SK-N-SH treated with all-trans-retinoic acid at 6 μM for 48 hours (cell line): ENCODE measurements around the gene YPEL2.

Source experiments
- ATAC-seq: fragments of 200-7000 bp; cut with Tn5 transposase; 3 replicates; pipeline ENCODE4 v1.9.1; 2020; ENCODE audit warnings: mild to moderate bottlenecking, moderate library complexity
- ARNTL ChIP-seq: fragments of 450-650 bp; formaldehyde crosslinking; IDR thresholded peaks from 2 replicates; pipeline ENCODE4 v1.5.0; 2020; ENCODE audit warnings: low read depth, mild to moderate bottlenecking, moderate library complexity, borderline replicate concordance
- BACH2 ChIP-seq: fragments of 250-450 bp; sonication (Bioruptor Pico); IDR thresholded peaks from 2 replicates; pipeline ENCODE4 v1.9.0; 2021; ENCODE audit warnings: mild to moderate bottlenecking, borderline replicate concordance
- ESRRG ChIP-seq: fragments of 250-450 bp; sonication (Bioruptor Pico); IDR thresholded peaks from 2 replicates; pipeline ENCODE4 v1.6.1; 2021; ENCODE audit warnings: mild to moderate bottlenecking
- GLIS3 ChIP-seq: fragments of 250-450 bp; sonication (Bioruptor Pico); IDR thresholded peaks from 2 replicates; pipeline ENCODE4 v1.5.0; 2020; ENCODE audit warnings: mild to moderate bottlenecking, moderate library complexity
- ISL1 ChIP-seq: fragments of 250-450 bp; sonication (Bioruptor Pico); IDR thresholded peaks from 2 replicates; pipeline ENCODE4 v2.1.2; 2022; ENCODE audit warnings: mild to moderate bottlenecking, moderate library complexity
- OSR1 ChIP-seq: fragments of 250-450 bp; sonication (Bioruptor Pico); IDR thresholded peaks from 2 replicates; pipeline ENCODE4 v1.8.0; 2022; ENCODE audit warnings: moderate library complexity, mild to moderate bottlenecking, inconsistent platforms
- PATZ1 ChIP-seq: fragments of 250-450 bp; sonication (Bioruptor Pico); IDR thresholded peaks from 2 replicates; pipeline ENCODE4 v1.8.0; 2020; ENCODE audit warnings: mild to moderate bottlenecking, moderate library complexity, borderline replicate concordance
- PPARA ChIP-seq: fragments of 250-450 bp; sonication (Bioruptor Pico); IDR thresholded peaks from 2 replicates; pipeline ENCODE4 v1.5.0; 2020; ENCODE audit warnings: mild to moderate bottlenecking, borderline replicate concordance
- RARB ChIP-seq: fragments of 250-450 bp; sonication (Bioruptor Pico); IDR thresholded peaks from 2 replicates; pipeline ENCODE4 v1.8.0; 2021; ENCODE audit warnings: mild to moderate bottlenecking, moderate library complexity
- SNAI2 ChIP-seq: fragments of 250-450 bp; sonication (Bioruptor Pico); IDR thresholded peaks from 2 replicates; pipeline ENCODE4 v1.5.0; 2020; ENCODE audit warnings: mild to moderate bottlenecking, moderate library complexity
- TCF4 ChIP-seq: fragments of 250-450 bp; sonication (Bioruptor Pico); IDR thresholded peaks from 2 replicates; pipeline ENCODE4 v1.8.0; 2021; ENCODE audit warnings: mild to moderate bottlenecking, moderate library complexity, borderline replicate concordance
- TOX ChIP-seq: fragments of 250-450 bp; sonication (Bioruptor Pico); IDR thresholded peaks from 2 replicates; pipeline ENCODE4 v1.8.0; 2021; ENCODE audit warnings: mild to moderate bottlenecking, moderate library complexity, borderline replicate concordance
- ZFP3 ChIP-seq: fragments of 250-450 bp; sonication (Bioruptor Pico); IDR thresholded peaks from 2 replicates; pipeline ENCODE4 v1.5.0; 2020; ENCODE audit warnings: mild to moderate bottlenecking, moderate library complexity
- ZFP30 ChIP-seq: fragments of 450-650 bp; formaldehyde crosslinking; IDR thresholded peaks from 2 replicates; pipeline ENCODE4 v1.5.0; 2022; ENCODE audit warnings: mild to moderate bottlenecking, moderate library complexity
- ZNF565 ChIP-seq: fragments of 450-650 bp; formaldehyde crosslinking; conservative IDR thresholded peaks from 2 replicates; pipeline ENCODE4 v1.5.0; 2020; ENCODE audit warnings: low read depth, mild to moderate bottlenecking, moderate library complexity
- ZNF70 ChIP-seq: fragments of 450-650 bp; formaldehyde crosslinking; IDR thresholded peaks from 2 replicates; pipeline ENCODE4 v1.5.0; 2020; ENCODE audit warnings: mild to moderate bottlenecking, moderate library complexity
- ZNF8 ChIP-seq: fragments of 450-650 bp; formaldehyde crosslinking; IDR thresholded peaks from 2 replicates; pipeline ENCODE4 v1.5.0; 2020; ENCODE audit warnings: mild to moderate bottlenecking, moderate library complexity
- TF ChIP-seq, protein P1 (sequence below): fragments of 250-450 bp; sonication (Bioruptor Pico); IDR thresholded peaks from 2 replicates; pipeline ENCODE4 v1.5.1; 2021; ENCODE audit warnings: mild to moderate bottlenecking, moderate library complexity
- TF ChIP-seq, protein P2 (sequence below): fragments of 250-450 bp; sonication (Bioruptor Pico); IDR thresholded peaks from 2 replicates; pipeline ENCODE4 v1.5.1; 2020; ENCODE audit warnings: low read depth, mild to moderate bottlenecking, moderate library complexity
- TF ChIP-seq, protein P3 (sequence below): fragments of 250-450 bp; sonication (Bioruptor Pico); IDR thresholded peaks from 2 replicates; pipeline ENCODE4 v1.8.0; 2021; ENCODE audit warnings: low read depth, mild to moderate bottlenecking, moderate library complexity, borderline replicate concordance
- TF ChIP-seq, protein P4 (sequence below): fragments of 250-450 bp; sonication (Bioruptor Pico); IDR thresholded peaks from 2 replicates; pipeline ENCODE4 v1.5.0; 2020; ENCODE audit warnings: mild to moderate bottlenecking, moderate library complexity

YPEL2 gene

GRCh38 chr17:59331929-59332748 lies 684 bp downstream of the YPEL2 start:
- ATAC-seq, result no peak; the same call in 2 of the 3 replicates
- TF ChIP-seq GLIS3 (CRISPR knock-in tag) (no peak), PATZ1 (CRISPR knock-in tag) (0 out of 2 replicates have a peak, but pooled peaks have one; percentile 22), ZNF70 (no peak), ISL1 (CRISPR knock-in tag) (no peak)

DNA sequence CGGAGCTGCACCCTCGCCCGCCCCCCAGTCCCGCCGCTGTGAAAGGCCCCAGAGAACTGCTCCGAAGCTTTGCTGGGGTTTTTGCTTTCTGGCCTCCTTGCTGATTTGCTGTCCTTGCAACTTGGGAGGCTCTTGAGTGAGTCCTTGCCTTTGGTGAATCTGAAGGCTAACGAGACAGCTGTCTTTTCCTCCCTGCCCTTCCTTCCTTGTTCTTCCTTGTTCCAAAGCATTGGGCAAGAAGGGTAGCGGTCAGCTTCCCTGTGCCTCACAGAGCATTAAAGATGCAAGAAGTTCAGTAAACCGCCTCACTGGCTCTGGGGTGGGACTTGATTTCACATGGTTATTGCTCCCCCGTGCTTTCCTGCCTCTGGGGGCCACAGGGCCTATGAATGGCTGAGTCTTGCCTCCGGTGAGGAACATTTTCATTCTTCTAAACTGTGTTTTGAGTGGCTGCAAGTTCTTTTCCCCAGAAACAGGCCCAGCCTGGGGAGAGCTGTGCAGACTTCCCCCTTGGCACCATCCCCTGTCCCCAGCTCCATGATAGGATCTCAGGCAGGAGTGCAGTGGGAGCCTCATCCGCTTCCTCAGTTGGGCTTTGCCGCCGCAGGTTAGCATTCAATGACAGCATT lies 1.4 kb downstream of the YPEL2 start:
- no peak for ATAC-seq
- TF ChIP-seq BACH2 (CRISPR knock-in tag) (no peak), ESRRG (no peak), ZNF565 (CRISPR knock-in tag) (no peak), ISL1 (CRISPR knock-in tag) (no peak), TCF4 (no peak), TOX (CRISPR knock-in tag) (no peak), ZNF8 (CRISPR knock-in tag) (no peak), ZFP3 (CRISPR knock-in tag) (no peak), OSR1 (CRISPR knock-in tag) (no peak), SNAI2 (CRISPR knock-in tag) (no peak), ZFP30 (no peak), GLIS3 (CRISPR knock-in tag) (no peak), ARNTL (no peak), RARB (CRISPR knock-in tag) (no peak), PPARA (CRISPR knock-in tag) (no peak)
- TF ChIP-seq, protein P1, sequence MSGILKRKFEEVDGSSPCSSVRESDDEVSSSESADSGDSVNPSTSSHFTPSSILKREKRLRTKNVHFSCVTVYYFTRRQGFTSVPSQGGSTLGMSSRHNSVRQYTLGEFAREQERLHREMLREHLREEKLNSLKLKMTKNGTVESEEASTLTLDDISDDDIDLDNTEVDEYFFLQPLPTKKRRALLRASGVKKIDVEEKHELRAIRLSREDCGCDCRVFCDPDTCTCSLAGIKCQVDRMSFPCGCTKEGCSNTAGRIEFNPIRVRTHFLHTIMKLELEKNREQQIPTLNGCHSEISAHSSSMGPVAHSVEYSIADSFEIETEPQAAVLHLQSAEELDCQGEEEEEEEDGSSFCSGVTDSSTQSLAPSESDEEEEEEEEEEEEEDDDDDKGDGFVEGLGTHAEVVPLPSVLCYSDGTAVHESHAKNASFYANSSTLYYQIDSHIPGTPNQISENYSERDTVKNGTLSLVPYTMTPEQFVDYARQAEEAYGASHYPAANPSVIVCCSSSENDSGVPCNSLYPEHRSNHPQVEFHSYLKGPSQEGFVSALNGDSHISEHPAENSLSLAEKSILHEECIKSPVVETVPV (CRISPR knock-in tag), result no peak
- TF ChIP-seq, protein P2, sequence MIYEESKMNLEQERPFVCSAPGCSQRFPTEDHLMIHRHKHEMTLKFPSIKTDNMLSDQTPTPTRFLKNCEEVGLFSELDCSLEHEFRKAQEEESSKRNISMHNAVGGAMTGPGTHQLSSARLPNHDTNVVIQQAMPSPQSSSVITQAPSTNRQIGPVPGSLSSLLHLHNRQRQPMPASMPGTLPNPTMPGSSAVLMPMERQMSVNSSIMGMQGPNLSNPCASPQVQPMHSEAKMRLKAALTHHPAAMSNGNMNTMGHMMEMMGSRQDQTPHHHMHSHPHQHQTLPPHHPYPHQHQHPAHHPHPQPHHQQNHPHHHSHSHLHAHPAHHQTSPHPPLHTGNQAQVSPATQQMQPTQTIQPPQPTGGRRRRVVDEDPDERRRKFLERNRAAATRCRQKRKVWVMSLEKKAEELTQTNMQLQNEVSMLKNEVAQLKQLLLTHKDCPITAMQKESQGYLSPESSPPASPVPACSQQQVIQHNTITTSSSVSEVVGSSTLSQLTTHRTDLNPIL (CRISPR knock-in tag), result no peak
- TF ChIP-seq, protein P3, sequence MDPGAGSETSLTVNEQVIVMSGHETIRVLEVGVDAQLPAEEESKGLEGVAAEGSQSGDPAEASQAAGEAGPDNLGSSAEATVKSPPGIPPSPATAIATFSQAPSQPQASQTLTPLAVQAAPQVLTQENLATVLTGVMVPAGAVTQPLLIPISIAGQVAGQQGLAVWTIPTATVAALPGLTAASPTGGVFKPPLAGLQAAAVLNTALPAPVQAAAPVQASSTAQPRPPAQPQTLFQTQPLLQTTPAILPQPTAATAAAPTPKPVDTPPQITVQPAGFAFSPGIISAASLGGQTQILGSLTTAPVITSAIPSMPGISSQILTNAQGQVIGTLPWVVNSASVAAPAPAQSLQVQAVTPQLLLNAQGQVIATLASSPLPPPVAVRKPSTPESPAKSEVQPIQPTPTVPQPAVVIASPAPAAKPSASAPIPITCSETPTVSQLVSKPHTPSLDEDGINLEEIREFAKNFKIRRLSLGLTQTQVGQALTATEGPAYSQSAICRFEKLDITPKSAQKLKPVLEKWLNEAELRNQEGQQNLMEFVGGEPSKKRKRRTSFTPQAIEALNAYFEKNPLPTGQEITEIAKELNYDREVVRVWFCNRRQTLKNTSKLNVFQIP (CRISPR knock-in tag), result no peak
- TF ChIP-seq, protein P4, sequence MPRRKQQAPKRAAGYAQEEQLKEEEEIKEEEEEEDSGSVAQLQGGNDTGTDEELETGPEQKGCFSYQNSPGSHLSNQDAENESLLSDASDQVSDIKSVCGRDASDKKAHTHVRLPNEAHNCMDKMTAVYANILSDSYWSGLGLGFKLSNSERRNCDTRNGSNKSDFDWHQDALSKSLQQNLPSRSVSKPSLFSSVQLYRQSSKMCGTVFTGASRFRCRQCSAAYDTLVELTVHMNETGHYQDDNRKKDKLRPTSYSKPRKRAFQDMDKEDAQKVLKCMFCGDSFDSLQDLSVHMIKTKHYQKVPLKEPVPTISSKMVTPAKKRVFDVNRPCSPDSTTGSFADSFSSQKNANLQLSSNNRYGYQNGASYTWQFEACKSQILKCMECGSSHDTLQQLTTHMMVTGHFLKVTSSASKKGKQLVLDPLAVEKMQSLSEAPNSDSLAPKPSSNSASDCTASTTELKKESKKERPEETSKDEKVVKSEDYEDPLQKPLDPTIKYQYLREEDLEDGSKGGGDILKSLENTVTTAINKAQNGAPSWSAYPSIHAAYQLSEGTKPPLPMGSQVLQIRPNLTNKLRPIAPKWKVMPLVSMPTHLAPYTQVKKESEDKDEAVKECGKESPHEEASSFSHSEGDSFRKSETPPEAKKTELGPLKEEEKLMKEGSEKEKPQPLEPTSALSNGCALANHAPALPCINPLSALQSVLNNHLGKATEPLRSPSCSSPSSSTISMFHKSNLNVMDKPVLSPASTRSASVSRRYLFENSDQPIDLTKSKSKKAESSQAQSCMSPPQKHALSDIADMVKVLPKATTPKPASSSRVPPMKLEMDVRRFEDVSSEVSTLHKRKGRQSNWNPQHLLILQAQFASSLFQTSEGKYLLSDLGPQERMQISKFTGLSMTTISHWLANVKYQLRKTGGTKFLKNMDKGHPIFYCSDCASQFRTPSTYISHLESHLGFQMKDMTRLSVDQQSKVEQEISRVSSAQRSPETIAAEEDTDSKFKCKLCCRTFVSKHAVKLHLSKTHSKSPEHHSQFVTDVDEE, result no peak

GRCh38 chr17:59333836-59334235 lies 2.4 kb downstream of the YPEL2 start:
- ATAC-seq, result no peak
- TF ChIP-seq ARNTL, result no peak
- TF ChIP-seq TCF4, result no peak
- no peak for TF ChIP-seq TOX (CRISPR knock-in tag)
- no peak for TF ChIP-seq ZNF565 (CRISPR knock-in tag)
- TF ChIP-seq PATZ1 (CRISPR knock-in tag), result no peak
